GM18868 (cell line): ENCODE data around the gene CA7.
"Not testable (repeated sequence)": the region's sequence is repeated elsewhere in the genome, so short reads cannot be mapped to it uniquely, and the experiment has no call there.

Experiments used
- ATAC-seq: cut with Tn5 transposase; IDR thresholded peaks from one replicate; pipeline ENCODE4 v1.9.1; 2021; ENCODE audit warnings: mild to moderate bottlenecking, moderate library complexity; ENCODE audit not compliant: unreplicated experiment

Gene CA7

GRCh38 chr16:66846266-66846665 is 2.1 kb downstream of the CA7 start:
- no peak for ATAC-seq

- no peak for ATAC-seq
These were observed 2.6 kb downstream of the CA7 start for GRCh38 chr16:66846831-66847230.

DNA sequence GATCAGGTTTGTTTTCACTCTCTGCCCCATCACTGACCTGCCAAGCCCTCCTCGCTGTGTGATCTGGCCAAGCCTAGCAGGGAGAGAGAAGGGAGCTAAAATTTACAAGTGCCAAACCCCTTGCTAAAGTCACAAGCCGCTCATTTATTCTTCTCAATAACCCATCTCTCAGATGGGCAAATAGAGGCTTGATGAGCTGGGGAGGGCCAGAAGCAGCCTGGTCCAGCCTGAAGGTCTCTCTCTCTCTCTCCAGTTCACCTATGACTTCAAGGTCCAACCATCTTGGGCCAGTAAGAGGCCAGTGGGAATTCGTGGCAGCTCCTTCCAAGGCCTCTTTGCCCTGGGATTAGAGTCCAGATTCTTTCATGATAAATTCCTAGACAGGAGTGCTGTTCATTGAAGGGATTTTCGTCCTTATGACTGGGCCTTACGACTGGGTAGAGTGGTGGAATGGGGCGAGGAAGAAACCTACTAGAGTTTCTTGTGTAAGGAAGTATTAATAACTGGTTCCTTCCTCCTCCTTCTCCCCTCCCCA is 3.4 kb downstream of the CA7 start:
- no peak for ATAC-seq

- no peak for ATAC-seq
These were observed 4.0 kb downstream of the CA7 start for GRCh38 chr16:66848172-66848571.

- ATAC-seq = no peak
These were observed 4.8 kb downstream of the CA7 start for GRCh38 chr16:66849021-66849420.

- ATAC-seq = no peak
These were observed 5.3 kb downstream of the CA7 start for GRCh38 chr16:66849549-66849948.

- no peak for ATAC-seq
These were observed 6.1 kb downstream of the CA7 start for GRCh38 chr16:66850115-66850815.

DNA sequence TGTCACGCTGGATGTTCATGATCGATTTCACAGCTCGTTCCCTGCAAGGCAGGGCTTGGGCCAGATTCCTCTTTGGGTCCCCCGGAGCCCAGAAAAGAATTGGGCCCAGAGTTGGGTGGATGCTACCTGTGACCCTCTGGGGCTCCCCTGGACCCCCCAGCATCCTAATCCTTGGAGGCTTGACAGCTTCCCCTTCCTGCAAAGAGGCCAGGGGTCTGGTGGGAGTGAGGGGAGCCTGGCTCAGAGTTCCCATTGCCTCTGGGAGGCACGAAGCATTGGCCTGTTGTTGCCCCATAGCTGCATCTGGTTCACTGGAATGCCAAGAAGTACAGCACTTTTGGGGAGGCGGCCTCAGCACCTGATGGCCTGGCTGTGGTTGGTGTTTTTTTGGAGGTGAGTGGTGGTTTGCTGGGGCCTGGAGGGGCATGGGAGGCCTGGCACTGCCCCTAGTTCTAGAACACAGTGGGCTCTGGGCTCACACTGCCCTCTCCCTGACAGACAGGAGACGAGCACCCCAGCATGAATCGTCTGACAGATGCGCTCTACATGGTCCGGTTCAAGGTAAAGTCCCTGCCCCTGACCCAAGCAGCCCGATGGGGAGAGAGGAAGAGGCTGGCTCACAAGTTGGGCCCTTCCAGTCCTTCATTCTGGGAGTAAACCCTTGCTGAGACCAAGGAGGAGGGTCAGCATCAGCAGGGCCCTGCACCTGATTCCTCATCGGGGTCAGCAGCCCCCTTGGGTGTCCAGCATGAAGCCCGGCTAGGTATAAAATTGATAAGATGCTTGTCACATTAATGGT is 7.2 kb downstream of the CA7 start:
- no peak for ATAC-seq

DNA sequence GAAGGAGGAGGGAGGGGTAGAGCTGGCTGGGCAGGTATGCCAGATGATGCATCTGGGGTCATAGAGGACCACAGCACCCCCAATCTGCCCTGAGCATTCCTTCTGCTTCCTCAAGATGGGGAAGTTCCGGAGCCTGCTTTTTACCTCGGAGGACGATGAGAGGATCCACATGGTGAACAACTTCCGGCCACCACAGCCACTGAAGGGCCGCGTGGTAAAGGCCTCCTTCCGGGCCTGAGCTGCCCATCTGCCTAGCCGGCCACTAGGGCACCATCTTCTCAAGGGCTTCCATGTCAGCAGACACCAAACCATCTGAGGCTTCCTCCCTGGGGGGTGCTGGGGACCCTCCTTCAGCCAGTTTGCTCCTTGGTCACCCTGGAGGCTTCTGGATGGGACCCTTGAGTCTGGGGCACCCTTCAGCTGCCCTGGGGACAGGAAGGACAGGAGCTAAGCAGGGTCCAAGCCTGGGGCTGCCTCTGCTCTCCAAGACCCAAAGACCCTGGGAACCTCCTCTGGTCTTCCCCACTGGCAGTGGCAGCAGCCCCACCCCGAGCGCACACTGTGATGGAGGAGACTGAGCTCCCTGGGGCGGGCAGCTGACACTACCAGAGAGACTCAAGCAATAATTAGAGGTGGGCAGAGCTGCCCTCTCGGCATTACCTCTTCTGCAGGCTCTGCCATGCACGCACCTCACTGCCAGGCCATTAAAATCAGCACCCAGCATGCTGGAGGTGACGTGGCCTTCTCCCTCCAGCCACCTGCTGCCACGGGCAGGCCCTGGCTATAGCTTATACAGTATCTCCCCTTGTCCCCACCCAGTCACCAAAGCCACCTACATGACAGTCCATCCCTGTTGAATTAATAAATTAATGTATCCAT is 9.3 kb downstream of the CA7 start:
- ATAC-seq = no peak

DNA sequence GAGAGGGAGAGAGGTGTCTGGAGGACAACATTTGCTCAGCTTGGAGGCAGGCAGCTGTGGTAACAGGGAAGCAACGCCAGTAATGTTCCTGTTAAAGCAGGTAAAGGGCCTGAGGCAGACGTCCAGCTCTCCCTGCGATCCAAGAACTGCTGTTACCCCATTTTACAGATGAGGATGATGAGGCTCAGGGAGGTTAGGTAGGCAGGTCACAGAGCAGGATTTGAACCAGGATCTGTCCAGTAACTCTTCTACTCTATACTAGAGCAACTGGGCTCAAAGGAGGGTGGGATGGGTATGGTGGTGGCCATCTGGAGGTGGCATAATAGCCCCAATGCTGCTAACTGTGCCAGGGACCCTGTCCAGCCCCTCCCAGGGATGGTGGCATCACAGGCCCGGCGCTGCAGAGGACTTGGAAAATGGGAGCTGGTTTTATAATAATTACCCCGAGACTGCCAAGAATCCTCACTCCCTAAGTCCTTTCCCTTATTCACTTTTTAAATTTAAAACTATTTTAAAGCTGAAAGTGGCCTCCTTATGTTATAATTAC is 12.0 kb downstream of the CA7 start:
- no peak for ATAC-seq

DNA sequence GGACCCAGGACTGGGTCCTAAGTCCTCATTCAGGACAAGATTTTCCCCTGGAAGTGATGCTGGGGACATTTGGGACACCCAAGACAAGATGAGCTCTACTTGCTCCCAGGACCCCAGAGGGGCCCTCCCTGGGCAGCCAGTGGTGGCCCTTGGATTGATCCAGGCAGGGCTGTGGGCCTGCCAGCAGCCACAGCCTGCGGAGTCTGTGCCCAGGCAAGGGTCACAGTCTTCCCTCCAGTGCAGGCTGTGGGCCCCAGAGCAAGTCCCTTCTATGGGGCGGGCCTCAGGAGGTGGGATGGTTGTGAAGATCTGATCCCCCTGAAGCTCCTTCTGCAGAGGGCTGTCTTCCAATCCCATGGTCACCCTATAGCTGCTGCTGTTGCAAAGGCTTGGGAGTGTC is 12.6 kb downstream of the CA7 start:
- no peak for ATAC-seq

GRCh38 chr16:66857437-66857836 is 13.2 kb downstream of the CA7 start:
- ATAC-seq = no peak

DNA sequence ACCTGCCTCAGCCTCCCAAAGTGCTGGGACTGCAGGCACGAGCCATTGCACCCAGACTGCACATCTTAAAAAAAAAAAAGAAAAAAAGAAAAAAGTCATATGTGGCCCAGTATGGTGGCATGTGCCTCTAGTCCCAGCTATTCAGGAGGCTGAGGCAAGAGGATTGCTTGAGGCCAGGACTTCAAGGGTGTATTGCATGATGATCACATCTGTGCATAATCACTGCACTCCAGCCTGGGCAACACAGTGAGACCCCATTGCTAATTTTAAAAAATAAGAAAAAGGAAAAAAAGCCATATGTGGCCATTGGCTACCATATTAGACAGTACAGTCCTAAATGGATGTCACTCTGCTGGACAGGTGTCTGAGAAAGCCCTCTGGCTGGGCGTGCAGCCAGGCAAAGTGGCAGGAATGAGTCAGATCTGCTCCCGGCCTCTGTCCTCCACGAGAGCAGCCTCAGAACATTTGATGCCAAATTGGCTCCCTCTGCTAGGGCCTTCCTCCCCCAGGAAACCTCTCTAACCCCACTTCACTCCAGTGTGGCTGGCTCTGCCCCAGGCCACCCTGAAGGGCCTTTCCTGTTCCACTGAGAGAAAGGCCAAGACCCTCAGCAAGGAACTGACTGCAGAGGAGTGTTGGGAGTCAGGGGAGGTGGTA is 14.7 kb downstream of the CA7 start:
- ATAC-seq = no peak

DNA sequence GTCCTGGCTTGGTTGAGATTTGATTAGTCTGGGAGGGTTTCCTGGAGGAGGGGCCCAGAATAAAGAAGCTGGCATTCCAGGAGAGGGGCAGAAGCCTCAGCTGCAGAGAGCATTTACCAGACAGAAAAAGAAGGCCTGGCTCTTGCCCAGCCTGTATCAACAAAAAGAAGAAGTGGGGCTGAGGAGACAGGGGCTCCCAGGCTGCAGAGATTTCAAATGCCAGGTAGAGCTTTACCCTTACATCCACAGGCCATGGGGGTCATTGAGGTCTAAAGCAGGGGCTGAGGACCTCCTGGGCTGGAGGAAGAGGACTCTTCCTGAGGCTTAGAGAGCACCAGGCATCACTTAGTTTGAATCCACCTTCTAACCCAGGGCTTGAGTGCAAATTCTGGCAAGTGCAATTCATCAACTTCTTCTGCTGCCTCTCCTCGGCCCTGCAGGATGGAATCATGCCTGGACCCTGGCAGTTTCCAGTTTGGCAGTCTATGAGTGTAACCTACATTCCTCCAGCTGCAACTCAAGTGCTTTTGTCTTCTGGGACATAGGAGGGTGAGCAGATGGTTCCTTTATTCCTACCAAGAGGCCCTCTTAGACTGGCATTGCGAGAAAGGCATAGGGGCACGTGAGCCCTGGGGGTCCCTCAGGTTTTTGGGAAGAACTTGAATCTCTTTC is 15.3 kb downstream of the CA7 start:
- no peak for ATAC-seq

DNA sequence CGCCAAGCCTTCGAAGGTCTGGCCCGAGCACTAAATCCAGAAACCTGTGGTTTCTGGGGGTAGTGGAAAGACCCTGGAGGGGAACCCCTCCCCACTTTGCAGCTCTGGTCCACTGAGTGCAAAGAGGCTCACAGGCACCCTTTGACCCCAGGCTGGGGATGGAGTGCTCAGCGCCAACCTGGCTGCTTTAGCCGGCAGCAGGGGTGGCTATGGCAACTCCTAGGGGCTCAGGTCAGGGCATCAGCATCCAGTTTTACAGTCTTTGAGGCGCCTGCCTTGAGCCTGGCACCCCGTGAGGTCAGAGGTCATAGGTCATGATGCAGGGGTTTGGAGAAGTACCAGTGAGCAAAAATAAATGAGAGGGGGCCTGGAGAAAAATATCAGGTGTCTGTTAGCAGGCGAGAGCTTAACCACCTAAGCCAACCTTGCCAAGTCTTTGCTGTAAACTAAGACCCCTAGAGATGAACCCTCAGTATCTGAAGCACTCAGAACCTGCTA is 17.9 kb downstream of the CA7 start:
- ATAC-seq = no peak

DNA sequence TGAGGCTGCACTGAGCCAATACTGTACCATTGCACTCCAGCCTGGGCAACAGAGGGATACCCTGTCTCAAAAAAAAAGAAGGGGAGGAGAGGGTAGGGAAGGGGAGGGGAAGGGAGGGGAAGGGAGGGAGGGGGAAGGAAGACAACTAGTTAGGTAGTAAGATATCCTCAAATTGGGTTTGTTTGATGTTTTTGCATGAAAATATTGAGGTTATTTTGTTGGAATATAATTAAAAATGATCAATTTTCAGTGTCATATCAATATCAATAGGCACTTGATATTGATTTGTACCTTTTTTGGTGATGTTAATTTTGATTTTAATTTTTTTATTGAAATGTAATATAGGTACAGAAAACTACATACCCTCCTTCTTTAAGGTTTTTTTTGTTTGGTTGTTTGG is 19.5 kb downstream of the CA7 start:
- no peak for ATAC-seq

DNA sequence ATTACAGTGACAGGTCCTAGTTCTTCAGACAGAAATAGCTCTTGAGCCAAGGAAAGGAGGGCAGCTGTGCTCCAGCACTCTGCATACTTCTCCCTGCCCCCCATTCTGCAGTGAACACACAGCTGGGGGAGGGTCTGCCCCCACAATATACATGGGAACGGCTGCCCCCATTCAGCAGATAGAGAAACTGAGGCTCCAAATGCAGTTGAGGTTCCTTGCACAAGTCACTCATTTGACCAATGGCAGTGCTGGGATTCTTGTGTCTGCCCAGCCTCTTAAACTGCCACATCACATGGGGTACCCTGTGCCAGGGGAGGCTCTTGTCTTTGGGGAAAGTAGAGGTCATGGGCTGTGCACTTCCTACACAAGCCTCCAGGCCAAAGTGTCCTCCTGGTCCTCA is 25.2 kb downstream of the CA7 start:
- no peak for ATAC-seq

DNA sequence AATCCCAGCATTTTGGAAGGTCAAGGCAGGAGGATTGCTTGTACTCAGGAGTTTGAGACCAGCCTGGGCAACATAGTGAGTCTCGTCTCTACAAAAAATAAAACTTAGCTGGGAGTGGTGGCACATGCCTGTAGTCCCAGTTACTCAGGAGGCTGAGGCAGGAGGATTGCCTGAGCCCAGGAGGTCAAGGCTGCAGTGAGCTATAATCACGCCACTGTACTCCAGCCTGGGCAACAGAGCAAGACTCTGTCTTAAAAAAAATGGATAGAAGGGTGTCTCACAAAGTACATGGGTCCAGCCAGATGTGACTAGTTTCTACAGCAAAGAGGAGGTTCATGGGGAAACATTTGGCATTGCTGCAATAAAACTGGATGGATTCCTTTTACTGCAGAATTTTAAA is 27.1 kb downstream of the CA7 start:
- ATAC-seq = not testable (repeated sequence)

GRCh38 chr16:66871840-66872239 is 27.6 kb downstream of the CA7 start:
- ATAC-seq = no peak

DNA sequence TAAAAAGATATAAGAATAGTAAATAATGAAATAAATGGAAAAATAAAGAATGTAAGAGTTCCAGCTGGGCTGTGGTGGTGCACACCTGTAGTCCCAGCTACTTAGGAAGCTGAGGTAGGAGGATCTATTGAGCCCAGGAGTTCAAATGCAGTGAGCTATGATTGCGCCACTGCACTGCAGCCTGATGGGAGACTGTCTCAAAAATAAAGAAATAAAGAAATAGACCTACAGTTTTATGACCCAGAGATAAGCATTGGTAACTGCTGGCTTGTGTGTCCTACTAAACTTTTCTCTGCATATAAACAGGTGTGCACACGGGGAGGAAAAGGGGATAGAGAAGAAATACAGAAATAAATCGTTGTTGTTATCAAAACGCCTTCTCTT is 28.3 kb downstream of the CA7 start:
- ATAC-seq = no peak
